C4-2B (cell line): ENCODE data around the gene CX3CR1.

Experiments
- H3K27ac ChIP-seq: fragments of 450-650 bp; 2 replicates; pipeline ENCODE4 v1.5.1; 2017
- ZFX ChIP-seq: fragments of 450-650 bp; IDR thresholded peaks from 2 replicates; pipeline ENCODE4 v1.6.1; 2017
- TF ChIP-seq, protein P1 (sequence below): fragments of 450-650 bp; conservative IDR thresholded peaks from 2 replicates; pipeline ENCODE4 v1.5.1; 2017; ENCODE audit warnings: mild to moderate bottlenecking

CX3CR1 gene, protein sequence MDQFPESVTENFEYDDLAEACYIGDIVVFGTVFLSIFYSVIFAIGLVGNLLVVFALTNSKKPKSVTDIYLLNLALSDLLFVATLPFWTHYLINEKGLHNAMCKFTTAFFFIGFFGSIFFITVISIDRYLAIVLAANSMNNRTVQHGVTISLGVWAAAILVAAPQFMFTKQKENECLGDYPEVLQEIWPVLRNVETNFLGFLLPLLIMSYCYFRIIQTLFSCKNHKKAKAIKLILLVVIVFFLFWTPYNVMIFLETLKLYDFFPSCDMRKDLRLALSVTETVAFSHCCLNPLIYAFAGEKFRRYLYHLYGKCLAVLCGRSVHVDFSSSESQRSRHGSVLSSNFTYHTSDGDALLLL

DNA sequence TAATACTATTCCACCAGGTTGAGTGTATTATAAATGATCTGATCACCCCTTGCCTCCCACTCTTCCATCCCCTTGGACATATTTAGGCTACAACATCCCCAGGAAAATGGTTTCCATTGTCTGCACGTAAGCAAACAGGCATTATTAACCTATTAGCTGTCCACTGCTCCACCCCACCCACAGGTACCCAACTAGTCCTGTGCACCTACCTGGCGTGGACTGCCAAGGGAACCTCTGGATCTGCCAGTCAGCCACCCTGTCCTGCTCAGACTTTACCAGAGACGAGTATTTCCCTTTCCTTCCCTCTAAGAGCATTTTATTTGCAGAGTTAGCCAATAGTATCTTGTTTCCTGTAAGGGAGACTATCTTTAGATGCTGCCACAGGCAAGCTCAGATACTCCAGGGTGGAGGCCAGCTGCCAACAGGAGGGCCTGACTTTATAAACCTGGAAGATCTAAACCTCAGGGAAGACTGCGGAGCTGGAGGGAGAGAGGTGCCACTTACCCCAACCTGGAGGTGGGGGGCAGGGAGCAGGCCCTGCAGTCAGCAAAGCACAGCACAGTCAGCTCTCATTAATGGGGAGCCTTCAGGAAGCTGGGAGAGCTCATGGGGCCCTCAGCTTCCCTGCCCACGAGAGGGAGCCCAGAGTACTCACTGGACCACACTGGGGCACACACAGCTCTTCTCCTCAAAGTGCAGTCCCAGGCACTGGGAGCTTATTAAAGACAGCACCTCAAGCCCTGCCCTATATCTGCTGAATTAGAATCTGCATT, at the start of gene CX3CR1:
Gene CX3CR1 (minus strand): TSS at position 292 of the 773 bp plus-strand sequence. CDS start 13,527 bp downstream, outside the sequence.
- no peak within 1 kb of the TSS for H3K27ac ChIP-seq
- no peak for TF ChIP-seq ZFX
- TF ChIP-seq, protein P1, sequence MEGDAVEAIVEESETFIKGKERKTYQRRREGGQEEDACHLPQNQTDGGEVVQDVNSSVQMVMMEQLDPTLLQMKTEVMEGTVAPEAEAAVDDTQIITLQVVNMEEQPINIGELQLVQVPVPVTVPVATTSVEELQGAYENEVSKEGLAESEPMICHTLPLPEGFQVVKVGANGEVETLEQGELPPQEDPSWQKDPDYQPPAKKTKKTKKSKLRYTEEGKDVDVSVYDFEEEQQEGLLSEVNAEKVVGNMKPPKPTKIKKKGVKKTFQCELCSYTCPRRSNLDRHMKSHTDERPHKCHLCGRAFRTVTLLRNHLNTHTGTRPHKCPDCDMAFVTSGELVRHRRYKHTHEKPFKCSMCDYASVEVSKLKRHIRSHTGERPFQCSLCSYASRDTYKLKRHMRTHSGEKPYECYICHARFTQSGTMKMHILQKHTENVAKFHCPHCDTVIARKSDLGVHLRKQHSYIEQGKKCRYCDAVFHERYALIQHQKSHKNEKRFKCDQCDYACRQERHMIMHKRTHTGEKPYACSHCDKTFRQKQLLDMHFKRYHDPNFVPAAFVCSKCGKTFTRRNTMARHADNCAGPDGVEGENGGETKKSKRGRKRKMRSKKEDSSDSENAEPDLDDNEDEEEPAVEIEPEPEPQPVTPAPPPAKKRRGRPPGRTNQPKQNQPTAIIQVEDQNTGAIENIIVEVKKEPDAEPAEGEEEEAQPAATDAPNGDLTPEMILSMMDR, result no peak

DNA sequence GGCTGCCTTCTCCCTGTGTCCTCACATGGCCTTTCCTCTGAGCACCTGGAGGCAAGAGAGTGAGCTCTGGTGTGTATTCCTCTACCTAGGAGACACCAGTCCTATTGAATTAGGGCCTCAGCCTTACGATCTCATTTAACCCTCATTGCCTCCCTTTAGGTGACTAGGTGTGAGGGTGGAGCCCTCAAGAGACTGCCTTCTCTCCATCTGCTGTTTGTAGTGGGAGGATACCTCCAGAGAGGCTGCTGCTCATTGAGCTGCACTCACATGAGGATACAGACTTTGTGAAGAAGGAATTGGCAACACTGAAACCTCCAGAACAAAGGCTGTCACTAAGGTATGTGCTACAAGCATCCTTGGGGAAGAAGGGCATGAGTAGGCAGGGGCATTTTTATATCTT, 49.7 kb upstream of the CX3CR1 start, which contains the start of gene CCR8:
Gene CCR8 (plus strand): TSS at position 217 of the 400 bp plus-strand sequence. CDS start 2,623 bp downstream, outside the sequence.
- H3K27ac ChIP-seq, result no peak within 1 kb of the TSS
- no peak for TF ChIP-seq ZFX
- TF ChIP-seq, protein P1, result no peak

DNA sequence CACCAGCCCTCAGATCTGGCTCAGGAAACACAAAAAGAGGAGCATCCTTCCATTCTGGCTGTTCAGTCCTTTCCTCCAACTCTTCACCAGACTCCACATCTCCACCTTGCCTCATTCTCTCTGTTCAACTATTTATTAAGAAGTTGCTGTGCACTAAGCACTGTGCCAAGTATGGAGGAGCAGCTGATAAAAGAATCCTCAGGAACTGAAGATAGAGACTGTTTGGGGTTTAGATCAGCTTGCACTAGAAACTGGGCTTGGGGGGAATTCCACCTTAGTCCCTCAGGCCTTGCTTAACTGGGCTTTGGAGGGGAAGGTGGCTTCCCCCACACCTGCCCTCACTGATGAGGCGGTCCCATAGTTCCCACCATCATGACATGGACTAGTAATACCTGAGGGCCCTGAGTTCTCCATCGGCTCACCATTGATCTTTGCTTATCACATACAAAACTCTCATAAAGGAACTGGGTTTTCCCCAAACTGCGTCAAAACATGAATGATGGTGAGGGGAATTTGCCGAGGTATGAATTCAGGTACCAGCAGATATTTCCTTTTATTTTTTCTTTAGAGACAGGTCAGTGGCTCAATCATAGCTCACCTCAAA, 48.0 kb upstream of the CX3CR1 start:
- no peak overlapping the region for H3K27ac ChIP-seq

DNA sequence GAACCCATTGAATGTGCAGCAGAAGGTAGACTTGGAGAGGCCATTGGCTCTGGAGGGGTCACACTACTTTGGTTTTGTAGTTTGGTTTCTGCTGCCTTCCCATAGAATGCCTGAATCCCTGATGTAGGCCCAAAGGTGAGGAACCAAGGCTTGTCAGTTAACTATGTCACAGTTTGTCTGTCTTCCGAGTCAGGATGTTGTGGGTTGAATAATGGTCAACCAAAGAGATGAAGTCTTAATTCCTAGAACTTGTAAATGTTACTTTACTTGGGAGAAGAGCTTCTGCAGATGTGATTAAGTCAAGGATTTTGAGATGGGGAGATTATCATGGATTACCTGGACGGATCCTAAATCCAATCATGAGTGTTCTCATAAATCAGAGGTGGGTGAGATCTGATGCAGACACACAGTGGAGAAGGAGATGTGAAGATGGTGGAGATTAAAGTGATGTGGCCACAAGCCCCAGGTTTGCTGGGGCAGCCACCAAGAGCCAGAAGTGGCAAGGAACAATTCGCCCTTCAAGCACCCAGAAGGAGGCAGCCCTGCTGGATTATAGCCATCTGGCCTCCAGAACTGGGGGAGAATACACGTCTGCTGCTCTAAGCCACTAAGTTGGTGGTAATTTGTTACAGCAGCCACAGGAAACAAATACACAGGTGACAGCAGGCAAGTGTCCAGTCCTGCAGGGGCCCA, 47.4 kb upstream of the CX3CR1 start:
- H3K27ac ChIP-seq, result no peak overlapping the region
- TF ChIP-seq ZFX, result no peak
- TF ChIP-seq, protein P1, result no peak

More for the DNA sequence above, 48.0 kb upstream of the CX3CR1 start:
- TF ChIP-seq, protein P1, result no peak
- no peak for TF ChIP-seq ZFX

DNA sequence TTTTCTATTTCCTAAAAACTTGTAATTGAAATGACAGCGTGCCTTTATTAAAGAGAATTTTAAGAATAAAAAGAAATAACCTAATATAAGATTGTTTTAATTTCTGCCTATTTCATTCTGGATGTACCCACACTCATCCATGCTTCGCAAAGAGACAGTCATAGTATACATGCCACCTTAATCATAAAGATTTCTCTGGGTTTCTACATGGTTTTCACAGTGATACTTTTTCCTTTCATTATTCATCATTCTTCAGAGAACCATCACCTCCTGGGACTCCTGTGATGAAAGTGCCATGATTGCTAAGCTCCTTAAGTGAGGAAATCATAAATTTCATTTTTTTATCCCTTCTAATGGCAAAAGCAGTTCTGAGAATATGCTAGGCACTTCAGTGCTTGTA, 45.4 kb upstream of the CX3CR1 start:
- no peak for TF ChIP-seq ZFX
- TF ChIP-seq, protein P1, result no peak
- no peak overlapping the region for H3K27ac ChIP-seq

DNA sequence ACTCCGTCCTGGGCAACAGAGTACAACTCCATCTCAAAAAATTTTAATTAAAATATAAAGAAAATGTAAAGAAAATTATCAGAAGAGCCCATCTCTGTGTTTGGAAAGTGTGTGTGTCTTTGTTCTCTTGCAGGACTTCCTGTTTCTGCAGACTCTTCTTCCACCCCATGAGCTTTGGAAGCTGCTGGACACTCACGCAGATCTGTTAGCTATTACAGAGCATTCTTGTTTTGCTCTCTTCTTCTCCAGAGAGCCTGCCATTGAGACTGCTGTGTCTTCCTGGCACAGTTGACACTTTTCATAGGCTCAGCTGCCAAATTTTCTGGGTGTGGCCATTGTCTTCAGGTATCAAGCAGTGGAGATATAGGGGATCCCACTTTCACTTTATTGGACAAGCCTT, 43.7 kb upstream of the CX3CR1 start:
- no peak for TF ChIP-seq ZFX
- TF ChIP-seq, protein P1, result no peak
- H3K27ac ChIP-seq, result no peak overlapping the region
